Muscle of leg (tissue), 11 donors: ENCODE results near the gene STING1. TPM values are rescaled to one million over a fixed set of nuclear protein-coding genes. Genes with fewer than 3 reads are reported as not detected.
A peak's percentile ranks its signal among the peaks of the same experiment; 100 is the strongest.
"Not testable (repeated sequence)": the region's sequence is repeated elsewhere in the genome, so short reads cannot be mapped to it uniquely, and the experiment has no call there.

Experiments
- DNase-seq: peaks from one replicate; pipeline ENCODE4 v3.0.0; 2013
- H3K27ac ChIP-seq: one replicate; pipeline ENCODE4 v1.5.1; 2013; ENCODE audit warnings: mild to moderate bottlenecking, low read length, control low read depth
- H3K27me3 ChIP-seq: one replicate; pipeline ENCODE4 v1.6.1; 2013; ENCODE audit warnings: low read length; ENCODE audit not compliant: control insufficient read depth, insufficient read depth
- H3K36me3 ChIP-seq: one replicate; pipeline ENCODE4 v1.6.1; 2013; ENCODE audit warnings: low read length; ENCODE audit not compliant: control insufficient read depth, insufficient read depth
- H3K4me1 ChIP-seq: one replicate; pipeline ENCODE4 v1.6.1; 2013; ENCODE audit warnings: low read length; ENCODE audit not compliant: control insufficient read depth, insufficient read depth
- H3K4me3 ChIP-seq: one replicate; pipeline ENCODE4 v1.5.1; 2013; ENCODE audit warnings: low read length, control low read depth
- H3K9me3 ChIP-seq: replicated peaks from 2 replicates; pipeline ENCODE4 v1.6.1; 2013; ENCODE audit warnings: low read depth, low read length; ENCODE audit not compliant: control insufficient read depth
- WGBS: methylation state at CpG from one replicate; pipeline ENCODE4 v1.1.5; 2013; ENCODE audit warnings: missing lambda C conversion rate; ENCODE audit not compliant: insufficient coverage; 5-methylcytosine and 5-hydroxymethylcytosine counted together
- polyA plus RNA-seq, 8 donors: library from polyadenylated mRNA; unstranded; fragments of 120-200 nt; gene quantifications; one replicate each; pipeline versions ENCODE4 v1.2.1 to v1.2.3, GENCODE V29; 2013; ENCODE audit warnings: inconsistent platforms in 1 of 8, low replicate concordance in 1 of 8; ENCODE audit not compliant: insufficient read length in 8 of 8, insufficient read depth in 1 of 8
- total RNA-seq: library from RNA; stranded (reverse); fragments of 120-200 nt; gene quantifications from one replicate; pipeline ENCODE4 v1.2.4, GENCODE V29; 2013

The STING1 gene
- total and polyA plus RNA-seq, 9 donors: 19.3 to 43.6 (median 36.2) TPM

DNA sequence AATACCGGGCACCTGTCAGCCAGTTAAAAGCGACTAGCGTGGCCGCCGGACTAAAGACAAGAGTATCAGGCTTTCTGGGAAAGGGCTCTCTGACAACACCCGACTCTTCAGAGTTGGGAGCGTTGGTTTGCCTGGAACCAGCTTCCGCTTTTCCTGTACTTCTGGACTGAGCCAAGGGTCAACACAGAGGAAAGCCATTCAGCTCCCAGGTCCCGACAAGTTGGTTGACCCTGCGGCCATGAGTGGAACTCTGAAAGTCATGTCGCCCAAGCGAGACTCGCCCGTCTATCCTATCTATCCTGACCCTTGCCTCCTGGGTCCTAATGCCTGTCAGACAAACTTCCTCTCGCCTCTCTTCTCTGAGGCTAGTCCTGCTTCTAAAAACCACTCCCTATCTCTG is 21.3 kb upstream of the STING1 start:
- WGBS: 89% methylated on average over 10 of the region's 15 CpGs

DNA sequence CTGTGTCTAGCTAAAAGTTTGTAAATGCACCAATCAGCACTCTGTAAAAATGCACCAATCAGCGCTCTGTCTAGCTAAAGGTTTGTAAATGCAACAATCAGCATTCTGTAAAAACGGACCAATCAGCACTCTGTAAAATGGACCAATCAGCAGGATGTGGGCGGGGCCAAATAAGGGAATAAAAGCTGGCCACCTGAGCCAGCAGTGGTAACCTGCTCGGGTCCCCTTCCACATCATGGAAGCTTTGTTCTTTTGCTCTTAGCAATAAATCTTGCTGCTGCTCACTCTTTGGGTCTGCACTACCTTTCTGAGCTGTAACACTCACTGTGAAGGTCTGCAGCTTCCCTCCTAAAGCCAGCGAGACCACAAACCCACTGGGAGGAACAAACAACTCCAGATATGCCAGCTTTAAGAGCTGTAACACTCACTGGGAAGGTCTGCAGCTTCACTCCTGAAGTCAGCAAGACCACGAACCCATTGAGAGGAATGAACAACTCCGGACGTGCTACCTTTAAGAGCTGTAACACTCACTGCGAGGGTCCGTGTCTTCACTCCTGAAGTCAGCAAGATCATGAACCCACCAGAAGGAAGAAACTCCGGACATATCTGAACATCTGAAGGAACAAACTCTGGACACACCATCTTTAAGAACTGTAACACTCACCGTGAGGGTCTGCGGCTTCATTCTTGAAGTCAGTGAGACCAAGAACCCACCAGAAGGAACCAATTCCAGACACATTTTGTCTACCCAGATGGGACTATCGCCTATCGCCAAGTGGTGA is 20.7 kb upstream of the STING1 start:
- not testable (repeated sequence) for H3K36me3 ChIP-seq, H3K4me3 ChIP-seq, DNase-seq, H3K27me3 ChIP-seq, H3K9me3 ChIP-seq, H3K4me1 ChIP-seq, H3K27ac ChIP-seq
- WGBS: 85% methylated on average over 9 of the region's 15 CpGs

More for the DNA sequence above, 21.3 kb upstream of the STING1 start:
- not testable (repeated sequence) for H3K27ac ChIP-seq, H3K9me3 ChIP-seq, DNase-seq, H3K4me1 ChIP-seq, H3K4me3 ChIP-seq, H3K36me3 ChIP-seq, H3K27me3 ChIP-seq

DNA sequence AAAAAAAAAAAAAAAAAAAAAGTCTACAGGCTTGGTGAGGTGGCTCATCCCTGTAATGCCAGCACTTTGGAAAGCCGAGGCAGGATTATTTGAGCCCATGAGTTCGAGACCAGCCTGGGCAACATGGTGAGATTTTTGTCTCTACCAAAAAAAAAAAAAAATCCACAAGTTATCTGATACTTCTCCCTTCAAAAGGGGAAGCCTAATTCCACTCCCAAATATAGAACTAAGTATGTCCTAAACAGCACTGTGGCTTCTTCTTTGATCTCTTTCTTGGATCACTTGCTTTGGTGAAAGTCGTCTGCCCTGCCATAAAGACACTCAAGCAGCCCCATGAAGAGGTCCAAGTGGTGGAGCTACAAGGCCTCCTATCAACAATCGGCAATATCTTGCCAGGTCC is 18.8 kb upstream of the STING1 start:
- WGBS: 63% methylated on average over 1 of the region's 4 CpGs

DNA sequence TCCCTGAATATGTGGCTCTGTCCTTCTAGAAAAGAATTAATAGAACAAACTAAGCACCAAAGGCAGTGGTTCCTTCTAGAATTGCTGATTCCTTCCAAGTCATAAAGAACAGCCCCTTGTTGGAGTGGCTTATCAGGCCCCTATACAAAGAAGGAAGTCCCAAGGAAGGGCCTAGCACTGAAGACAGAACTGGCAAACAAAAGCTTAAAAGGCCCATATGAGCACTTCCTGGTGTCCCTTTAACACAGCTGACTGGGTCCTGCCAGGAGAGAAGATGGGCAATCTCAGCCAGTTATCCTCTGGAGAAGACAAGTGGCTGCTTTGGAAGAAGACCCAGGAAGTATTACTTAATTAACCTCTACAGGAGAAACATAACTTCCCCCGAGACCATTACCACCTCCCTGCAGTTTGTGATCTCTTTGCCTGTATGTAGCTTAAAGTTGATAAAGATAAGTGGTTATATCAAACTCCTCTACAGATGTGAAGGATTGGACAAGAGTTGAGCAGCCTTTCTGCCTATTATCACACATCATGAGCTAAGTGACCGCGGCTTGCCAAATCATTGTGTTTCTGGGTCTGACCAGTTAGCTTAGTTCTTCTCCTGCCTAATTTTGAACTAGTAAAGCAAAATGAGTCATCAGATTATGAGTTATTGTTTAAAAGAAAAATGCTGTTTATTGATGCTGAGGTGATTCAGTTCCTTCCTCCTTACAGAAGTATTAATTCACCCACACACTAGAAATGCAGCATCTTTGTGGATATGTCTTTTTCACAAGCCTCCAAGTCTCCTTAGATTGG is 13.3 kb upstream of the STING1 start:
- Histone ChIP-seq H3K9me3 (no peaks in the 10 kb centered on the region), H3K4me3 (no peak overlapping the region), H3K36me3 (no peaks in the 10 kb centered on the region), H3K27me3 (no peaks in the 10 kb centered on the region), H3K4me1 (peaks cover 7% of the 10 kb centered on the region), H3K27ac (no peak overlapping the region)
- no CpG with 5 or more reads among the region's 3 CpGs for WGBS
- DNase-seq: no peak

More for the DNA sequence above, 18.8 kb upstream of the STING1 start:
- H3K27me3 ChIP-seq: peaks cover 3% of the 10 kb centered on the region
- H3K4me1 ChIP-seq: peaks cover 2% of the 10 kb centered on the region
- no peak overlapping the region for H3K27ac ChIP-seq
- no peak for DNase-seq
- H3K9me3 ChIP-seq: no peaks in the 10 kb centered on the region
- no peak overlapping the region for H3K4me3 ChIP-seq
- no peaks in the 10 kb centered on the region for H3K36me3 ChIP-seq

DNA sequence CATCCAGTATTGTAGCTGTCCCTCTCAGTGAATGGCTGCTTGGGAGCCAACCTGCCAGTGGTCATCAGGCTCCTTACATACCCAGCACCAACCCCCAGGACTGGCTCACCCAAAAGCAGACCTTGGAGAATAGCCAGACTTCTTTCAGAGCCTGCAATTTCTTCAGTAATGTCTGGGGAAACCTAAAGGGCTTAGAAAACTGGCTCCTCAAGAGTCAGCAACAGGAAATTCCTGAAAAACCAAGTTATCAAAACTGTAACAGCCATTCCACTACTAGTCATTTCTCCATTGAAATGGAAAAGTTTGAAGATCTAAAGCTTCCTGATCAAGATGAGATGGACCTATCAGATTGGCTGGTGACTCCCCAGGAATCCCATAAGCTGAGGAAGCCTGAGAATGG is 12.3 kb upstream of the STING1 start:
- Histone ChIP-seq H3K27me3 (no peaks in the 10 kb centered on the region), H3K9me3 (no peaks in the 10 kb centered on the region), H3K27ac (no peak overlapping the region), H3K4me1 (peaks cover 7% of the 10 kb centered on the region), H3K36me3 (no peaks in the 10 kb centered on the region), H3K4me3 (no peak overlapping the region)
- no peak for DNase-seq

DNA sequence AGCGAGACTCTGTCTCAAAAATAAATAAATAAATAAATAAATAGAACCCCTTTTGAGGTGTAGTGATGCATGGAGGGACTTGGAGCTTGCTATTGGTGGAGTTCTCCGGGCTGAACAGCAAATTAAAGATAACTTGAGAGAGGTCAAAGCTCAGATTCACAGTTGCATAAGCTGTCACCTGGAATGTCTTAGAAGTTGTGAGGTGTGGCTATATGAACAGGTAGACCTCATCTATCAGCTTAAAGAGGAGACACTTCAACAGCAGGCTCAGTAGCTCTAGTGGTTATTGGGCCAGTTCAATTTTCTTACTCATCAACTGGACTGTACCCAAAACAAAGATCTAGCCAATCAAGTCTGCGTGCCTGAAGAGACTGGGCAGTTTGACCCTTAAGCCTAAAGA is 11.7 kb upstream of the STING1 start:
- Histone ChIP-seq H3K36me3 (no peaks in the 10 kb centered on the region), H3K9me3 (no peaks in the 10 kb centered on the region), H3K27ac (no peak overlapping the region), H3K4me3 (no peak overlapping the region), H3K4me1 (peaks cover 7% of the 10 kb centered on the region), H3K27me3 (no peaks in the 10 kb centered on the region)
- no peak for DNase-seq
- 100% methylated on average over 2 of the region's 3 CpGs for WGBS

DNA sequence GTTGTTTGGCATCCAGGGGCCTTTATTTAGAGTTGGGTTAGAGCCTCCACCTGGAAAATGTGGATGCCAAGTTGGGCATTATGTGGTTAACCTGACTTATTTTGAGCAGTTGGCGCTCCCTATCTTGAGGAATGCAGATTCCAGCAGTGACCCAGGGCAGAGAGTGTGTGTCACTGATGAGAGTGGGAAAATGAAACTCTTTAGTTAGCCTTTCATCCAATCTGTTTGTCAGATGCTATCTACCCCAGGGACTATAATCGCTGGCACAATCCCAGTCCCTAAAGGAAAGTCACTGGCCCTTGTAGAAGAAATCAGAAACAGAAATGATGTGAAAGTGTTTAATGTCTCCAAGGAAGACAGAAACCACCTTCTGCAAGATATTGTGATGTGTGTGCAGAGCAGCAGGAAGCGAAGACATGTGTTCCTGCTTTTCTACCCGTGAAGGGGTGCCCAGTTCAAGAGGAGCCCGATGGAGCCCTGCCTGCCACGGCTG is 10.2 kb upstream of the STING1 start:
- no peak for DNase-seq
- Histone ChIP-seq H3K27me3 (no peaks in the 10 kb centered on the region), H3K4me1 (peaks cover 13% of the 10 kb centered on the region), H3K4me3 (no peak overlapping the region), H3K9me3 (no peaks in the 10 kb centered on the region), H3K27ac (peak overlapping the region; percentile 21), H3K36me3 (no peaks in the 10 kb centered on the region)
- whole genome bisulfite sequencing: 11% methylated on average over 4 of the region's 6 CpGs

DNA sequence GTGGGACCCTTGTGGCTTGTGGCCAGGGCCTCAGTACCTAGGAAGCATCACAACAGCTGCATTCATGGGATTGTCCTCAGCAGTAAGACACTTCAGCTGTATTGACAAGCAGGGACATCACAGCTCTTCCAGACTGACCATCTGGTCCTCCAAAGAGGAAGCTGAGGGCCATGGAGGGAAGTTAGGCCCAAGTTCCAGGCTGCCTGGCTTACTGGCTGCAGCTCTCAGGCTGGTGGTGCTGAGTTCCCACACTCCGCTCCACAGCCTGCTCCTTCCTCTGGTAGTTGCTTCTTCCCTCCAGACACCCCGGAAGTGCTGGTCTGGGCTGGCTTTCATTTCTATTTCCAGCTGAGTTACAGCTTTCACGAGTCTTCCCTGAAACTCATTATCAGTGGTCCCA is 5.7 kb upstream of the STING1 start:
- Histone ChIP-seq H3K27ac (peak overlapping the region; percentile 47), H3K4me1 (peaks cover 20% of the 10 kb centered on the region), H3K9me3 (no peaks in the 10 kb centered on the region), H3K4me3 (no peak overlapping the region), H3K27me3 (no peaks in the 10 kb centered on the region), H3K36me3 (no peaks in the 10 kb centered on the region)
- 63% methylated on average over 2 of the region's 3 CpGs for WGBS
- DNase-seq: peak; percentile 75

DNA sequence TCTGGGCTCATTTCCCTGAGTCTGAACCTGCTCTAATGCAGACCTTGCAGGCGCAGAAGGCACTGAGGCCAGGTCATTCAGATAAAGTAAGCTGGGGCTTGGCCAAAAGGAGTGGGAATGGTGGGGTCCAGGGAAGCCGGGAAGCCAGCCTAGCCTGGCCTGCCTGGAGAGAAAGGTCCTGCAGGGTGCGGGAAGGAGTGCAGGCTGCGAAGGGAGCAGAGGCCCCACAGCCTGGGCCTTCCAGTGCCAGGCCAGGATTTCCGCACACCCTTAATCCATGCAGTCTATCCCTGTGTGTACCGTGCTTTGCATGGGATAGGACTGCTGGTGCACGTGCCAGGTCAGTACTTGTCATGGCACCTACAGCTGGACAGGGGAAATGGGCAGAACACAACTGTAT is 3.6 kb upstream of the STING1 start:
- Histone ChIP-seq H3K4me3 (no peak overlapping the region), H3K27ac (no peak overlapping the region), H3K36me3 (peaks cover under 1% of the 10 kb centered on the region), H3K4me1 (peaks cover 30% of the 10 kb centered on the region), H3K9me3 (no peaks in the 10 kb centered on the region), H3K27me3 (no peaks in the 10 kb centered on the region)
- DNase-seq: no peak
- WGBS: 59% methylated on average over 6 of the region's 7 CpGs

DNA sequence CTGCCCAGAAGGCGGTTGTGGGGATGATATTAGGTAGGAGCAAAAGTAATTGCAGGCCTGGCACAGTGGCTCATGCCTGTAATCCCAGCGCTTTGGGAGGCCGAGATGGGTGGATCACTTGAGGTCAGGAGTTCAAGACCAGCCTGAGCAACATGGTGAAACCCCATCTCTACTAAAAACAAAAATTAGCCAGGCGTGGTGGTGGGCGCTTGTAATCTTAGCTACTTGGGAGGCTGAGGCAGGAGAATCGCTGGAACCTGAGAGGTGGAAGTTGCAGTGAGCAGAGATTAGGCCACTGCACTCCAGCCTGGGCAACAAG is 291 bp upstream of the STING1 start:
- DNase-seq, H3K9me3 ChIP-seq, H3K27me3 ChIP-seq: not testable (repeated sequence)
- Histone ChIP-seq H3K4me1 (peaks cover 37% of the 10 kb centered on the region), H3K36me3 (peaks cover 24% of the 10 kb centered on the region), H3K4me3 (peak overlapping the region; percentile 59), H3K27ac (peak overlapping the region; percentile 98)
- 92% methylated on average over 2 of the region's 6 CpGs for WGBS
